ENCODE results near the gene PRRX1.

Gene PRRX1

GRCh38 chr1:170624146-170624545, 39.8 kb upstream of the PRRX1 start:
- H3K4me3 ChIP-seq (ENCODE audit: low read depth, low read length), result no peak overlapping the region
- no peak for TF ChIP-seq CTCF (IDR thresholded peaks at IDR 0.05; ENCODE audit: low read depth, low read length)

DNA sequence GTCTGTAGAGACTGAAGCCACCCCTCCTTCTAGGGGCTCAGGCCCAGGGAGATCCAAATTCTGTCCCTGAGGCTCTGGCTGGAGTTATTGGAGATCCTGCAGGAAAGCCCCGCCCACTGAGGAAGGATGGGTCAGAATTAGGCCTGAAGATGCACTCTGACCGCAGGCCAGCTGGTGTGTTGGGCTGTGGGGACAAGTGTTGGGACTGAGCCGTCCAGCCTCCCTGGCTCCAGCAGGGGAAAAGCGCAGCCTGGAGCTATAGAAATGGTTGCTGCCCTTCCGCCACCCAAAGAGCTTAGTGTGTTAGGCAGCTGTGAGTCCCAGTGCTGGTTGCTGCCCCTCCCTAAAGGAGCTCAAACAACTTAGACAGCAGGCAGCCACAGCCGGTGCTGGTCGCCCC, 33.0 kb upstream of the PRRX1 start:
- TF ChIP-seq CTCF (IDR thresholded peaks at IDR 0.05; ENCODE audit: low read depth, low read length), result no peak
- no peak overlapping the region for H3K4me3 ChIP-seq (ENCODE audit: low read depth, low read length)

GRCh38 chr1:170634293-170634692, 29.6 kb upstream of the PRRX1 start:
- no peak for TF ChIP-seq CTCF (IDR thresholded peaks at IDR 0.05; ENCODE audit: low read depth, low read length)

GRCh38 chr1:170634824-170635410, 29.0 kb upstream of the PRRX1 start:
- H3K4me3 ChIP-seq (ENCODE audit: low read depth, low read length), result no peak overlapping the region
- no peak for TF ChIP-seq CTCF (IDR thresholded peaks at IDR 0.05; ENCODE audit: low read depth, low read length)

More at GRCh38 chr1:170634293-170634692, 29.6 kb upstream of the PRRX1 start:
- H3K4me3 ChIP-seq (ENCODE audit: low read depth, low read length), result no peak overlapping the region

DNA sequence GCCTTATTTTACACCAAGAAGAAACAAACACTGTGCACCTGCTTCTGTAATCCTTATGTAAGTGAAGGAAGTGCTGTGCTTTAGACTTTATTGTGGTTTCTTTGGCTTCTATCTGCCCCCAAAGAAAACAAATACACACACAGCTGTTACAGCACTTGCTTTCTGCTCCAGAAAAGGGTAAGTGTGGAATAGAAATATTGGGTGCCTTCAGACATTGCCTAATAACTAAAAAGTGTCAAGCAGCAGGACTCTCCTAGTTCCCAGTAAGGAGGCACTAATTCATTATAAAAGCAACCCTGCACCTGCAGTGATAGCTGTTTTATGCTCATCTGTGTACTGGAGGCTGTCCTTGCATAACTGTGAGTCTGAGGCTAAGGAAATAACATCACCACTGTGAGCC, 23.4 kb upstream of the PRRX1 start:
- no peak for TF ChIP-seq CTCF (IDR thresholded peaks at IDR 0.05; ENCODE audit: low read depth, low read length)
- H3K4me3 ChIP-seq (ENCODE audit: low read depth, low read length), result no peak overlapping the region

DNA sequence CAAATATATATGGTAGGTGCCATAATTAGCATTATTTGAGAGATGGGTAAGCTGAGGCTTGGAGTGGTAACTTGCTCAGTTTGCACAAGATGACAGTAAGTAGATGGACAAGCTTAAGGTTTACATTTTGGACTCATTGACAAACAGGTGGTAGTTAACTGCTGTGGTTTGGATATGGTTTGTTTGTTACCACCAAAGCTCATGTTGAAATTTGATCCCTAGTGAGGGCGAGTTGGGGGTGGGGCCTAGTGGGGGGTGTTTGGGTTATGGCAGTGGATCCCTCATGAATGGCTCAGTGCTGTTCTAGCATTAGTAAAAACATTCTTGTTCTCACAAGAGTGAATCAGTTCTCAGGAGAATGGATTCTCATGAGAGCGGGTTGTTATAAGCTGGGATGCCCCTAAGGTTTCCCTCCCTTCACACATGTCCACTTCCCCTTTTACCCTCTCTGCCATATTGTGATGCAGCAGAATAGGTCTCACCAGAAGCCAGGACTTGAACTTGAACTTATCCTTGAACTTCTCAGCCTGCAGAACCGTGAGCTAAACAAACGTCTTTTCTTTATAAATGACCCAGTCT, 6.6 kb upstream of the PRRX1 start:
- H3K4me3 ChIP-seq (ENCODE audit: low read depth, low read length), result no peak overlapping the region
- TF ChIP-seq CTCF (IDR thresholded peaks at IDR 0.05; ENCODE audit: low read depth, low read length), result no peak

- no peak for TF ChIP-seq CTCF (IDR thresholded peaks at IDR 0.05; ENCODE audit: low read depth, low read length)
- H3K4me3 ChIP-seq (ENCODE audit: low read depth, low read length), result no peak overlapping the region
These were observed 4.4 kb upstream of the PRRX1 start for GRCh38 chr1:170659399-170660035.
